Lung (tissue), 12 donors: ENCODE measurements around the gene USP46. TPM values are rescaled to one million over a fixed set of nuclear protein-coding genes. Genes with fewer than 3 reads are reported as not detected.

Source experiments
- ATAC-seq: fragments of 200-7000 bp; cut with Tn5 transposase; one replicate; pipeline ENCODE4 v1.9.1; 2020; ENCODE audit warnings: moderate number of reproducible peaks; ENCODE audit not compliant: insufficient read depth, low FRiP score
- DNase-seq, 3 donors: peaks; one replicate each; pipeline ENCODE4 v3.0.0-alpha.2; 2013 to 2017
- H3K27ac ChIP-seq, 2 donors: one replicate each; pipeline ENCODE4 v1.5.1; 2013; ENCODE audit warnings: mild to moderate bottlenecking in 2 of 2, moderate library complexity in 2 of 2, control low read depth in 1 of 2, inconsistent platforms in 1 of 2, low read depth in 1 of 2, low read length in 1 of 2
- H3K27me3 ChIP-seq, 3 donors: one replicate each; pipeline ENCODE4 v1.5.1; 2013; ENCODE audit warnings: low read length in 2 of 3; ENCODE audit not compliant: control insufficient read depth in 3 of 3, insufficient read depth in 3 of 3
- H3K36me3 ChIP-seq, 4 donors: one replicate each; pipeline ENCODE4 v1.5.1; 2013; ENCODE audit warnings: low read length in 4 of 4, mild to moderate bottlenecking in 1 of 4, moderate library complexity in 1 of 4; ENCODE audit not compliant: control insufficient read depth in 4 of 4, insufficient read depth in 4 of 4
- H3K4me1 ChIP-seq, 5 donors: one replicate each; pipeline ENCODE4 v1.5.1; 2013; ENCODE audit warnings: low read length in 5 of 5, mild to moderate bottlenecking in 2 of 5, moderate library complexity in 1 of 5; ENCODE audit not compliant: control insufficient read depth in 5 of 5, insufficient read depth in 5 of 5
- H3K4me3 ChIP-seq: one replicate; pipeline ENCODE4 v1.5.1; 2013; ENCODE audit warnings: mild to moderate bottlenecking, control low read depth, moderate library complexity
- H3K9ac ChIP-seq, 2 donors: one replicate each; pipeline ENCODE4 v1.5.1; 2013; ENCODE audit warnings: low read length in 2 of 2, control low read depth in 1 of 2; ENCODE audit not compliant: insufficient read depth in 1 of 2
- H3K9me3 ChIP-seq, 4 donors: one replicate each; pipeline ENCODE4 v1.5.1; 2013; ENCODE audit warnings: low read length in 3 of 4, mild to moderate bottlenecking in 1 of 4, moderate library complexity in 1 of 4; ENCODE audit not compliant: control insufficient read depth in 4 of 4, insufficient read depth in 3 of 4
- WGBS, 2 donors: extraction: QIAGEN DNeasy Blood & Tissue Kit; methylation state at CpG; one replicate each; pipeline ENCODE4 v1.1.7; 2013; 5-methylcytosine and 5-hydroxymethylcytosine counted together
- polyA plus RNA-seq, 2 donors: library from polyadenylated mRNA; stranded (reverse); fragments of 200-250 nt; gene quantifications; one replicate each; pipeline ENCODE4 v1.2.1, GENCODE V29; 2013
- total RNA-seq, 2 donors: library from RNA; depleted of rRNA in 1 of 2; stranded (reverse); fragments of >200 nt in 1 of 2; gene quantifications; one replicate each; pipeline ENCODE4 v1.2.1, GENCODE V29; 2014 to 2021
- TF ChIP-seq, protein P1 (sequence below): IDR thresholded peaks from 2 replicates; pipeline ENCODE4 v1.5.1; 2012; ENCODE audit warnings: mild to moderate bottlenecking; ENCODE audit errors: control extremely low read depth, extremely low read depth
- donor health status: control.
- donor health status: control.
- donor health status: Bipolar disorder and iron deficiency.
- donor health status: healthy.
- donor health status: DM: yes; HTN: yes; CAD: no.

Gene USP46
- total and polyA plus RNA-seq, 4 donors: 2.3 to 30.8 (median 8.8) TPM

DNA sequence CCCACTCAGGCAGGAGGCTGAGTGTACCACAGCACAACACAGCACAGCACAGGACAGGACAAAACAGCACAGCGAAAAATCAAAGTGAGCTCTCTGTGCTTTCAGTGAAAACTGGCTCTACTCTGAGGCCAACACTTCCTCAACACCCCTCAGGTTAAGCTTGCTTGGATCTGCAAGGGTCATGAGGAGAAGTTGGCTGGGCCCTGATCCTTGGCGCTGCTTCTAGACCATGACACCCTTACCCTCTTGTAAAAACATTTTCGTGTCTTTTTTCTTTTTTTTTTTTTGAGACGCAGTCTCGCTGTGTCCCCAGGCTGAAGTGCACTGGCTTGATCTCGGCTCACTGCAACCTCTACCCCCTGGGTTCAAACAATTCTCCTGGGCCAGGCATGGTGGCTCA lies 25.3 kb downstream of the USP46 start:
- Histone ChIP-seq H3K4me3 (no peak overlapping the region), H3K27ac (no peak overlapping the region), H3K4me1 (peaks cover 0 to 7% (median 0%) of the 10 kb centered on the region in 5 donors), H3K9me3 (no peaks in the 10 kb centered on the region), H3K36me3 (no peaks in the 10 kb centered on the region), H3K27me3 (no peaks in the 10 kb centered on the region), H3K9ac (no peak overlapping the region)
- ATAC-seq (no peak), DNase-seq (no peak)
- TF ChIP-seq, protein P1, sequence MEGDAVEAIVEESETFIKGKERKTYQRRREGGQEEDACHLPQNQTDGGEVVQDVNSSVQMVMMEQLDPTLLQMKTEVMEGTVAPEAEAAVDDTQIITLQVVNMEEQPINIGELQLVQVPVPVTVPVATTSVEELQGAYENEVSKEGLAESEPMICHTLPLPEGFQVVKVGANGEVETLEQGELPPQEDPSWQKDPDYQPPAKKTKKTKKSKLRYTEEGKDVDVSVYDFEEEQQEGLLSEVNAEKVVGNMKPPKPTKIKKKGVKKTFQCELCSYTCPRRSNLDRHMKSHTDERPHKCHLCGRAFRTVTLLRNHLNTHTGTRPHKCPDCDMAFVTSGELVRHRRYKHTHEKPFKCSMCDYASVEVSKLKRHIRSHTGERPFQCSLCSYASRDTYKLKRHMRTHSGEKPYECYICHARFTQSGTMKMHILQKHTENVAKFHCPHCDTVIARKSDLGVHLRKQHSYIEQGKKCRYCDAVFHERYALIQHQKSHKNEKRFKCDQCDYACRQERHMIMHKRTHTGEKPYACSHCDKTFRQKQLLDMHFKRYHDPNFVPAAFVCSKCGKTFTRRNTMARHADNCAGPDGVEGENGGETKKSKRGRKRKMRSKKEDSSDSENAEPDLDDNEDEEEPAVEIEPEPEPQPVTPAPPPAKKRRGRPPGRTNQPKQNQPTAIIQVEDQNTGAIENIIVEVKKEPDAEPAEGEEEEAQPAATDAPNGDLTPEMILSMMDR: no peak
- WGBS, 2 donors: 92 to 95% methylated on average over 6 of the region's 6 CpGs

DNA sequence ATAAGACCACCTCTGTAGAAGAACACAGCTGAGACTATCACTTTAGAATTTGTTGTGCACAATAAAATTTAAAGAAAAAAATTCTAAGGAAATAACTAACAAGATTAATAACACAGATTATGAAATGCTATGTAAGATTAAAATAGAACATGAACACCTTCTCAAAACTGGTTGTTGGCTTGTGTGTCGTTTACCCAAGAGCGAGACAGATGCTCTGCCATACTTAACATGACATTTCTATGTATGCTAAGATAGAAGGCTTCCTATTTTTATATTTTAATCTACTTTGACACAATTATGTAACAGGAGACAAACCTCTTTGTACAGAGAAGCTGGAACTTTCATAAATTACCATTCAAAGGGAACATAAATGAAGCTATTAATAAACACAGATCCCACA lies 30.1 kb downstream of the USP46 start:
- H3K27ac ChIP-seq: no peak overlapping the region

DNA sequence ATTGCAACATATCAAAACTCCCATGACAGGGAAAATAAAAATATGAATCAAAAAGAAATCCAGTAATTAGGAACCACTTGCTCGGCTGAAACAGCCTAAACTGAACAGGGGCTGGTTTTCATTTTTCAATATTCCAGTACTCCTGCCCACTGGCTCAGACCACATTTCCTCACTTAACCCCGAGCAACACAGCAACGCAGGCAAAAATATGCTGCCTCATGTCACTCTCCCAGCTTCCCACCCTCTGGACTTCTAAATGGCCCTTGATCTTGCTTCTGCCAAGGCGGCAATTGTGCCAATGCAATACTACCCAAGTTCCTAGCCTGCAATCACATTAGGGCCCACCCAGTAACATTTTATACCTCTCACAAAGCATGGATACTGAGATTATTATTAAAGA lies 30.6 kb downstream of the USP46 start:
- DNase-seq: no peak
- Histone ChIP-seq H3K4me3 (no peak overlapping the region), H3K4me1 (peaks cover 0 to 7% (median 0%) of the 10 kb centered on the region in 5 donors), H3K9me3 (no peaks in the 10 kb centered on the region), H3K9ac (no peak overlapping the region), H3K27ac (no peak overlapping the region), H3K36me3 (peaks cover 0 to 7% (median 3%) of the 10 kb centered on the region in 4 donors), H3K27me3 (no peaks in the 10 kb centered on the region)
- TF ChIP-seq, protein P1: no peak
- 75 to 86% methylated on average over 4 of the region's 4 CpGs for WGBS, 2 donors
- ATAC-seq: no peak

More for the DNA sequence above, 30.1 kb downstream of the USP46 start:
- Histone ChIP-seq H3K9me3 (no peaks in the 10 kb centered on the region), H3K4me3 (no peak overlapping the region), H3K4me1 (peaks cover 0 to 6% (median 0%) of the 10 kb centered on the region in 5 donors), H3K27me3 (no peaks in the 10 kb centered on the region), H3K9ac (no peak overlapping the region), H3K36me3 (peaks cover 0 to 7% (median 3%) of the 10 kb centered on the region in 4 donors)
- 97 to 98% methylated on average over 2 of the region's 2 CpGs for WGBS, 2 donors
- TF ChIP-seq, protein P1: no peak
- DNase-seq (no peak), ATAC-seq (no peak)

DNA sequence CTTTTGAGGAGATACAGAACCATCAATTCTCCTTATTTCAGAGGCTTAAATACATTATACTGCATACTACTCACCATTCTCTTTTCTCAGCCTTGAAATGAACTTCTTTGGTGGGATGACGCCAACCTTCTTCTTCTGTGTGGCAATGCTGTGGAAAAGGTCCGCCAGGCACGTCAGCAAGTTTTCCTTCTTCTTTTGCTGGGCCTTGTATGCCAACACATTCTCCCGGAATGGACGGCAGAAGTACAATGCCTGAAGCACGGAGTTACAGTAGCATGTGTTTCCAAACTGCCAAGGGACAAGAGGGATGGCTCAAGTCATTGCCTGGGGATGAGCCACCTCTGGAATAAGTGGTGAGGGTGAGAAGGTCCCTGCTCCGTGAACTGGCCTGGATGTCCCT lies 31.2 kb downstream of the USP46 start:
- DNase-seq: no peak
- no peak for ATAC-seq
- H3K27me3 ChIP-seq: no peaks in the 10 kb centered on the region
- H3K9me3 ChIP-seq: no peaks in the 10 kb centered on the region
- no peak overlapping the region for H3K4me3 ChIP-seq
- H3K36me3 ChIP-seq: peaks cover under 1 to 7% (median 3%) of the 10 kb centered on the region in 4 donors
- TF ChIP-seq, protein P1: no peak
- H3K27ac ChIP-seq: no peak overlapping the region
- WGBS, 2 donors: 87 to 93% methylated on average over 7 of the region's 7 CpGs
- peaks cover 0 to 7% (median 0%) of the 10 kb centered on the region in 5 donors for H3K4me1 ChIP-seq
- H3K9ac ChIP-seq: no peak overlapping the region
